Smooth muscle cell of bladder (primary cell): Measurements from ENCODE around the gene TIGIT. TPM values are rescaled to one million over a fixed set of nuclear protein-coding genes. Genes with fewer than 3 reads are reported as not detected.

Source experiments
- total RNA-seq: library from RNA; depleted of rRNA; stranded (reverse); fragments of >200 nt; gene quantifications from 2 replicates; pipeline ENCODE4 v1.2.3, GENCODE V29; 2014

TIGIT gene
- total RNA-seq = not detected in 2 replicates

GRCh38 chr3:114293838-114294535 is at the start of gene TIGIT:
Gene TIGIT (plus strand): TSS chr3:114294028. CDS start chr3:114294062, 34 bp downstream.

Other genes with a start within 250 kb of the TIGIT start
- 1.8 and 2.0 TPM in 2 replicates for gene CCDC191, start 237.5 kb upstream of the TIGIT start, total RNA-seq
- gene QTRT2, start 237.3 kb upstream of the TIGIT start, total RNA-seq = 10.8 and 11.8 TPM in 2 replicates
- not detected in 2 replicates for gene DRD3, start 115.0 kb upstream of the TIGIT start, total RNA-seq
- gene ZNF80, start 56.5 kb upstream of the TIGIT start, total RNA-seq = not detected in 2 replicates